NK-92 treated with Interleukin-12 subunit alpha and Interleukin-12 subunit beta, amount 100 ng/mL, for 24 hours (cell line): ENCODE results near the gene CWC27.
"Not testable (repeated sequence)": the region's sequence is repeated elsewhere in the genome, so short reads cannot be mapped to it uniquely, and the experiment has no call there.

ENCODE experiments used
- DNase-seq: peaks from one replicate; lab custom pipeline; 2025; lab: John Stamatoyannopoulos, UW

CWC27 gene

GRCh38 chr5:64789457-64789856 is 20.7 kb downstream of the CWC27 start:
- DNase-seq = no peak

DNA sequence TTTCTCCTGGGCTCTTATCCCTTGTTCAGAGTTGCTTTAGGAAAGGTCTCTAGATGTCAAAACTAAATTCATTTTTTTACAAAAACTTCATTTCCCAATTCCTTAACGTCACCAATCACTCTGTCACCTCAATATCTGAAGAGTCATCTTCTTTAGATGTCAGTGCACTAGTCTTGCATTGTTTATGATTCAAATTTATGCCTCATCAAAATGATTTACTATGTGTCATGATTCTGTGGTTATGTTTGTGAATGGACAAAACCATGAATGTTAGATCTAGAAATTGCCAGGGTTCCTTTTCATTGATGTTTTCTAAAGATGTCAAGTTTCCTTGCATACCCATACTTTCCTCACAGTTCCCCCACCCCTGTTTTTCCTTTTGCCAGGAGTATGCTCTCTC is 21.5 kb downstream of the CWC27 start:
- DNase-seq = no peak

DNA sequence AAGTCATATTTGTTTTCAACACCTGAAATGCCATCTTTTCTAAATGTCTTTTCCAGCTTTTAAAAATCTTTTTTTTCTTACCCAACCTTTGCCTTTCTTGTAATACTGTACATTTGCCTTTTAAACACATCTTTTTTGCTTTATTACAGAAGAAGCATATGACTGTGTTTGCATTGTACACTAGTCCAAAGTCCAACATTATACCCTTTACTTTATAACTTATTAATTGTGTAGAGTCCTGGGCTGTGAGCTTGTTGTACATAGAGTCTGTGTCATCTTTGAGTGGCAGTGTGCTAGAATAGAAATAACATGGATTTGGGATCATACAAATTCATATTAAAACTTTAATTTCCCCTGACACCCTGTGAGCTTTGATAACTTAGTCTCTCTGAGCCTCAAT is 23.7 kb downstream of the CWC27 start:
- DNase-seq = no peak

DNA sequence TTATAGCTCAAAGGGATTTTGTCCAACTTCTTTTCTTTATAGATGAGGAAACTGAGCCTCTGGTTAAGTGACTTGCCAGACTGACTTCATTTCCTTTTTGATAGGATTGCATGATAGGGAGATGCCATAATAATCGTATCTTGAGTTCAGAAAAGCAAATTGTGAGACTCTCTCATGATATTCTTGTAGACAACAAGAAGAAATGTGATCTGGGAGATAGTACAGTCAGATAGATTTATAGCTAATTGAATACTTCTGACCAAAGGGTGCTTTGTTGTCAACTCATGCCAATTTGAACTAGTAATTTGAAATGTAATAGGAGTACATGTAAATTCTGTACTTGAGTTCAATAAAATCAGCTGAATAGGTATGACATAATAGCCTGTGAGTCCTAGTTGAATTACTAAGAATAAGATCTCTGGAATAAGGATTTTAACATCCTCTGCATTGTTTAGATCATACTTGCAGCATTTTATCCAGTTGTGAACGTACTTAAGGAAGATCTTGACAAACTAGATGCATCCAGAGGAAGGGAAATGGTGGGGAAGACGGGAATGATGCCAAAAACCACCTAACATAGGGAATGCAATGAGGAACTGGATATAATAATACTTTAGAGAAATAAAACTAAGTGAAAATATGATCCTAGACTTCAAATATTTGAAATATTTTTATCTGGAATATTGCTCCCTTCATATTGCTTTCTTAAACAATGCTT is 25.5 kb downstream of the CWC27 start:
- no peak for DNase-seq

DNA sequence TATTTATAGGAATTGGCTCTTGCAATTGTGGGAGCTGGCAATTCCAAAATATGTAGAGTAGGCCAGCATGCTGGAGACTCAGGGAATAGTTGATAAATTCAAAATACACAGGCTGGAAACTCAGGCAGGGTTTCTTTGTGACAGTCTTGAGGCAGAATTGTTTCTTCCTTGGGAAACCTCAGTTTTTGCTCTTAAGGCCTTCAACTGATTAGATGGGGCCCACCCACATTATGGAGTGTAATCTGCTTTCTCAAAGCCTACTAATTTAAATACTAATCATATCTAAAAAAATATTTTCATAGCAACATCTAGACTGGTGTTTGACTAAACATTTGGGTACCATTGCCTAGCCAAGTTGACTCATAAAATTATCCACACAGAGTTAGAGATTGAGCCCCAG is 27.6 kb downstream of the CWC27 start:
- DNase-seq = no peak

- no peak for DNase-seq
Measured at GRCh38 chr5:64800926-64801325, 32.2 kb downstream of the CWC27 start.

GRCh38 chr5:64806537-64806936 is 37.8 kb downstream of the CWC27 start:
- DNase-seq = no peak

DNA sequence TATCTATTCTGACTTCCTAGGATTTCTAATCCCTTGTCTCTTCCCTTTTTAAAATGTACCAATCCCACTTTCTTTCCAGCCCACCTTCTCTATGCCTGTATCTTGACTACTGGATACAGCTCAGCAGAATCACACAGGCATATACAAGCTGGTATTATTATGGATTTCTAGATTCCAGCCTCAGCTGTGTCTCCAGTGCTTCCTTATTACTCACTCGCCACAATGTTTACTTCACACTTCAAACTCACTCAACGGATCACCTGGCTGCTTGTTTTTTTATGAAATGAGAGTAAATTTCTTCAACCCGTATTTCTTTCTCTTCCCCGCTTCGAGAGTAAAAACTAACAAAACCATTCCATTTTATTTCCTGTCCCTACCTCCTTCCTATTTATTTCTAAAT is 38.8 kb downstream of the CWC27 start:
- DNase-seq = no peak

- DNase-seq = no peak
Measured at GRCh38 chr5:64811050-64811640, 42.4 kb downstream of the CWC27 start.

DNA sequence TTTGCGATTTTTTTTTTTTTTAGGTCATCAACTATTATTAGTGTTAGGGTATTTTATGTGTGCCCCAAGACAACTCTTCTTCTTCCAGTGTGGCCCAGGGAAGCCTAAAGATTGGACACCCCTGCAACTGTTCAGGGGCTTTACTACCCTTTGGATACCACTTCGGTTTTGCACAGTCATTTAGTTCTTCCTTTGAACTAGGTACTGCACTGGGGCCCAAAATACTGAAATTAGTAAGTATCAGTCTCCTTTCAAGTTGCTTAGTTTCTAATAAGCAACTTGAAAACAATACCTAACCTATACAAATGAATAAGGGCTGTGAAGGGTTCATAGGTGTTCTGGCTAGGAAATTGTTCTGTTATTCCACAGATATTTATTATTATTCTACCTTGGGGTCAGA is 45.3 kb downstream of the CWC27 start:
- no peak for DNase-seq

DNA sequence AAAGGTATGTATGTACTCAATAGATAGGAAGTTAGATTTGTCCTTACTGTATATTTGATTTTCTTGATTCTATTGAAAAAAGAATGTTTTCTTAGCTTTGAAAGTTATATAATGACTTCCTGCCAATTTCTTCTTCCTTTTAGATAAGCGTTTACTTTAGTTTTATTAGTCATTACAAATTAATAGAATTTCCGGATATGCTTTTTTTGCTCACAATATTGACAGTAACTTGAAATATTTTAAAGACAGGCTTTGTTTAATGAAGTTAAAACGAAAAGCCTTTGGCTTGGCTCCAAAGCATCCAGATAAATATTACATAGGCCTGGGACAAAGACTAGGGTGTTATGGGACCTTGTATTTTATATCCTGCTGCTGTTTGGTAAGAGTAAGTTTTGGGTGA is 49.5 kb downstream of the CWC27 start:
- no peak for DNase-seq

- DNase-seq = not testable (repeated sequence)
Measured at GRCh38 chr5:64819345-64819744, 50.6 kb downstream of the CWC27 start.

DNA sequence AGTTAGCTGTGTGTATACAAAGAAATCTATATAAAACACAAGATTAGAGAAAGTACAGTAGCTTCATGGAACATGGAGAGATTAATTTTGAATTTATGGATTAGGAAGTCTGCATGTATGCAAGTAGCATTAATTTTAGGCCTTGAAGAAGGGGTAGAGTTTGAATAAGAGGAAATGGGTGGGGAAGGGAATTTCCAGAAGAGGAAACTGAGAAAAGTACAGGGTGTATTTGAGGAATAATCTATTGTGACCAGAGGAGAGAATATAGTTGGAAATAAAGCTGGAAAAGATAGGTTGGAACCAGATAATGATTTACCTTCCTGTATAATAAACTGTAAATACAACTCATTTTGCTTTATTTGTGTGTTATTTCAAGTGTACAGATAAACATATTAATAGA is 53.6 kb downstream of the CWC27 start:
- no peak for DNase-seq

- DNase-seq = no peak
Measured at GRCh38 chr5:64826541-64826940, 57.8 kb downstream of the CWC27 start.

DNA sequence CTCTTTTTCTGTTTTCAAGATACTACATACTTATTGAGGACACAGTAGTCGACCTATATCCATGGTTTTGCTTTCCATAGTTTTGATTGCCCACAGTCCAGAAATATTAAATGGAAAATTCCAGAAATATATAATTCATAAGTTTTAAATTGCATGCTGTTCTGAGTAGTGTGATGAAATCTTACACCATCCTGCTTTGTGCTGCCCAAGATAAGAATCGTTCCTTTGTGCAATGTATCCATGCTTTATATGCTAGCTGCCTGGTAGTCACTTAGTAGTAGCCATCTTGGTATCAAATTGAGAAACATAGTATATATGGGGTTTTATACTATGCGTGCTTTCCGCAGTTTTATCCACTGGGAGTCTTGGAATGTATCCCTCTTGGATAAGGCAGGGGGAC is 59.0 kb downstream of the CWC27 start:
- no peak for DNase-seq

GRCh38 chr5:64830650-64831049 is 61.9 kb downstream of the CWC27 start:
- not testable (repeated sequence) for DNase-seq

DNA sequence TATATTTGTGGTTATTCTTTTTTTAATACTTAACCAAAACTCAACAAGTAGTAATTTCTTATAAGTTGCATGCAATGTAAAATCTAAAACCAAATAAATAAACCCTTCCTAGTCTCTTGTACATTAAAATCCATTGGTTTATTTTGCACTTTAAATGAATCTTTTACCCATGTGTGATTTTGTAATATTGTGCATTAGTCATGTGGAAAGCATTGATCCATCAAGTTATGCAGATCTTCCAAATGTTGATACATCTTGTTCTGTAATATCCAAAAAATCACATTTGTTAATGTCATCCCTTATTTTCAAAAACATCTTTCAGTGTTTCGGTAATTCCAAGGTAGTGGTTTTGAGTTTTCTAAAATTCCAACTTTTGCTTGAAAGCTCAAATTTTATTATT is 63.3 kb downstream of the CWC27 start:
- no peak for DNase-seq

GRCh38 chr5:64834037-64834436 is 65.3 kb downstream of the CWC27 start:
- DNase-seq = no peak

- no peak for DNase-seq
Measured at GRCh38 chr5:64834611-64835010, 65.9 kb downstream of the CWC27 start.

- DNase-seq = no peak
Measured at GRCh38 chr5:64835266-64835665, 66.5 kb downstream of the CWC27 start.

DNA sequence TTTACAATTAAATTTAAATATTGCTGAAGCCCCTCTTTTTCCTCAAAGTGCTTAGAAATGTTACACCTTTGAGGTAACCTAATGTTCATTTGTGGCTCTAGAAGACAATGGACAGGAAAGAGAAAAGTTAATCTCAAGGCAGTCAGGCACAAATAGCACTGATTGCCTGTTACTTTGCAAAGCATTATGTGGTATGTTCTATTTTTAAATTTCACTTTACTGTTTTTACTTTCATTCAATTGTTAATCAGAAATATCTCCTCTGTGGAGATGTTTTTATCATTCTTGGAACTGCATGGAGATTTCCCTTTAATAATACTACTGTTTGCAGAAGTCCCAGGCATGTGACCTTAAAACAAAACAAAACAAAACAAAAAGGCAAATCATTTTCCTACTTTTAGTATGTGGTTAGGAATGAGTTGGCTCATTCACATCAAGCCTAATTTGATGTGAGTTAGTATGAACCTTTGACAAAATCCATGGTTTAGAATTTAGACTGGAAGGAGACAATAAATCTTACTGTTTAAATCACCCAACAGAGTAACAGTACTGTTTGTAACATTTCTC is 67.5 kb downstream of the CWC27 start:
- DNase-seq = no peak

GRCh38 chr5:64836786-64837185 is 68.1 kb downstream of the CWC27 start:
- DNase-seq = no peak

DNA sequence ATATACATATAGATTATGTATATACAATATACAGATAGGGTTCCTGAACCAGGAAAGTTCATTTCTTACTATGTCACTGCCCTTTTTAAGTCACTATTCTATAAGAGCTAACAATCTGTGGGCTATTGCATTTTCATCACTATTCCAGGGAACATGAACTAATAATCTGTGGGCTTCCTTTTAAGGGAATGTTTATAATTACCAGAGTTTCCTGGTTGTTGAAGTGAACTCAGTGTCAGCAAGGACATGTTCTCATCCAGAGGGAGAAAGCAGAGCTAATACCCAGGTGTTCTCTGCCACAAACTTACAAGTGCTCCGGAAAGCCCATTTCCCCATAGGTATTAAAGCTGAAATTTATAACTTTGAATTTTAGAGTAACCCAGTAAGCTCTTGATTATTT is 69.6 kb downstream of the CWC27 start:
- DNase-seq = no peak

- no peak for DNase-seq
Measured at GRCh38 chr5:64838803-64839202, 70.1 kb downstream of the CWC27 start.
